M059J (cell line): ENCODE results near the gene HOXC4. TPM values are rescaled to one million over a fixed set of nuclear protein-coding genes. Genes with fewer than 3 reads are reported as not detected.

Experiments used
- DNase-seq: peaks from one replicate; pipeline ENCODE4 v3.0.0-alpha.2; 2012; ENCODE audit warnings: low read depth
- total RNA-seq: library from RNA; depleted of rRNA; stranded (reverse); fragments of >200 nt; shearing (Covaris generic); gene quantifications from 2 replicates; pipeline ENCODE4 v1.2.3, GENCODE V29; 2014

Gene HOXC4
- total RNA-seq, 1 experiment from 2014 or later, result 1.9 TPM

DNA sequence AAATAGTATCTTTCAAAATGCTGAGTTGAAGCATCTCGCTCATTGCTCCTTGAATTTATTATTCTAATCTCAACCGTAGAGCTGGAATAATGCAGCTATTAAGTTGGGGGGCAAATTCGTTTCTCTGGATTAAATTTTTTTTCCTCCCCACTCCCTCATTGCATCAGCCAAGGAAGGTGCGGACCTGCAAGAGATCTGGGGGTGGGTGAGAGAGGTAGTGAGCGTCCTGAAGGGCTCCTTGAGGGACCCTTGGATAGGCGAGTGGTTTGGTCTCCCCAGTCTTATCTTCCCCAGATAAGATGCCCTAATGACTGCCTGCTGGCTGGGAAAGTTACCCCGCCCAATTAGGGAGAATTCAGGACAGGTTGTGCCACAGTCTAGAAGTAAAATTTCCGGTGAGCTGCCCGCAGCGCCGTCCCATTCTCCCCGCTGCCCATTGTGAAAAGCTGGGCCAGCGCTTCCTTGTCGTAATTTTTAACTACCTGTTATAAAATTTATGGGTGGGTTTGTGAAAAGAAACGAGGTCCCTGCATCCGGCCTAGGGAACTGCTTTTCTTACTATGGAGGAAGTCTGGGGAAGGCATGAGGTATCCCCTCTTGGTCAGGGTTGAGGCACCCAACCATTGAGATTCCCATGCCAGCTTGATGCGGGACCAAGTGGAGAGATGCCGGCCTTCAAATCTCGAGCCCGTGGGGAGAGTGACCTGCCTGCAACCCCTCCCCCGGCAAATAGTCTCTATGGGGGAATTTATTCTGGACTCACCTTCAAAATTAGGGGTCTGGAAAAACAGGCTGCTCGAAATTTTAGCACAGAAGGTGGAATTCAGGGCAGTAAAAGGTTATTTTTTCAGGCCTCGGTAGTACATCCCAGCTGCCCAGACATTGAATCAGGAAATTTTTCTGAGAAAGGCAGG, 38.4 kb upstream of the HOXC4 start:
- DNase-seq, result no peak

GRCh38 chr12:54016051-54016450, 37.6 kb upstream of the HOXC4 start:
- no peak for DNase-seq

- peak; percentile 92 for DNase-seq
Observed at GRCh38 chr12:54016478-54016964, 37.1 kb upstream of the HOXC4 start.

DNA sequence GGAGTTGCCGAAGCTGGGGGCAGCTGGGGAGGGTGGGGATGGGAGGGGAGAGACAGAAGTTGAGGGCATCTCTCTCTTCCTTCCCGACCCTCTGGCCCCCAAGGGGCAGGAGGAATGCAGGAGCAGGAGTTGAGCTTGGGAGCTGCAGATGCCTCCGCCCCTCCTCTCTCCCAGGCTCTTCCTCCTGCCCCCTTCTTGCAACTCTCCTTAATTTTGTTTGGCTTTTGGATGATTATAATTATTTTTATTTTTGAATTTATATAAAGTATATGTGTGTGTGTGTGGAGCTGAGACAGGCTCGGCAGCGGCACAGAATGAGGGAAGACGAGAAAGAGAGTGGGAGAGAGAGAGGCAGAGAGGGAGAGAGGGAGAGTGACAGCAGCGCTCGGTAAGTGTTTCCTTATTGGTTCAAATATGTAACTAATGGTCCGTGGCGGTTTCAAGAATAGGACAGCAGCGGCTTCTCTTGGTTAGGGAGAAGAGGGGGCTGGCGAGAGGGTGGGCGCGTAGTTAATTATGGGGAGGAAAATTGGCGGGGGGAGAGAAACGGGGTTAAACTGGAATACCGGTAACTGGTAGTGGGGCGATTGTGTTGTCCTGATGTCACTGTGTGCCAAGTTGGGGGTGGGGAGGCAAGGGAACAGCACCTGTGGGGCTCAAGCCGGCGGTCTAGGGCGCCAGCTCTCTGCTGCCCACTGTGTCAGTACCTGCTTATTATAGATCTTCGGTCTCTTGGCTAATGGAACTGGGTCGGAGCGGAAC, 36.4 kb upstream of the HOXC4 start:
- peak; percentile 76 for DNase-seq

GRCh38 chr12:54017878-54018467, 35.7 kb upstream of the HOXC4 start:
- DNase-seq, result peak; percentile 95

GRCh38 chr12:54018468-54018984, 35.1 kb upstream of the HOXC4 start:
- peak; percentile 74 for DNase-seq

- peak; percentile 55 for DNase-seq
Observed at GRCh38 chr12:54019091-54019811, 34.4 kb upstream of the HOXC4 start.

DNA sequence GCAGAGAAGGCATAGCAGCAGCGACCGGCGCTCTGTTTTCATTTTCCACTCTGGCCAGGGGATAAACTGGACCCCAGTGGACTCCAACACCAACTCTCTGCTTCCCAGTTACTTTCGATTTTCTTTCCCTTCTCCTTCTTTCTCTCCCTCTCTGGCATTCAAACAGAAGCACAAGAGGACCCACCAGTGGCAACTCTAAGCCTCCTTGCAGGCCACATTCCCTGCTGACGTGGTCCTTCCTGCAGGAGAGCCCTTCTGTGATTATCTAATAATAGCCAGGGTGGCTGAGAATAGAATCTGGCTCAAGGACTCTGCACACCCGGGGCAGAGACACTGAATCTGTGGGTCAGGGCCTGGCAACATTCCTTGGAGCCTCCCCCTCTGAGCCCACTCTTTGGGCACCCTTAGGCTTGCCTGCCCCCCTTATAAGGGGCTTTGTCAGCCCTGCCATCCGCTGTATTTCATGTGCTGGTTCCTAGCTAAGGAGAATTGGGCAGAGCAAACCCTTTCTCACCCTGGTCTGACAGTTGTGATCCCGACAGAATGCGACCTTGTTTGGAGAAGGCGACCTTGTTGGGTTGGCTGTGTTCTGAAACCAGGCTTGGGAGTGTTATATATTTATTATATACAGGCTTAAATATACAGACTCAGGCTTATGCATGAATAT, 33.6 kb upstream of the HOXC4 start:
- DNase-seq, result peak; percentile 66

GRCh38 chr12:54020591-54021405, 32.8 kb upstream of the HOXC4 start:
- DNase-seq, result no peak

GRCh38 chr12:54021432-54022013, 32.1 kb upstream of the HOXC4 start:
- DNase-seq, result no peak

DNA sequence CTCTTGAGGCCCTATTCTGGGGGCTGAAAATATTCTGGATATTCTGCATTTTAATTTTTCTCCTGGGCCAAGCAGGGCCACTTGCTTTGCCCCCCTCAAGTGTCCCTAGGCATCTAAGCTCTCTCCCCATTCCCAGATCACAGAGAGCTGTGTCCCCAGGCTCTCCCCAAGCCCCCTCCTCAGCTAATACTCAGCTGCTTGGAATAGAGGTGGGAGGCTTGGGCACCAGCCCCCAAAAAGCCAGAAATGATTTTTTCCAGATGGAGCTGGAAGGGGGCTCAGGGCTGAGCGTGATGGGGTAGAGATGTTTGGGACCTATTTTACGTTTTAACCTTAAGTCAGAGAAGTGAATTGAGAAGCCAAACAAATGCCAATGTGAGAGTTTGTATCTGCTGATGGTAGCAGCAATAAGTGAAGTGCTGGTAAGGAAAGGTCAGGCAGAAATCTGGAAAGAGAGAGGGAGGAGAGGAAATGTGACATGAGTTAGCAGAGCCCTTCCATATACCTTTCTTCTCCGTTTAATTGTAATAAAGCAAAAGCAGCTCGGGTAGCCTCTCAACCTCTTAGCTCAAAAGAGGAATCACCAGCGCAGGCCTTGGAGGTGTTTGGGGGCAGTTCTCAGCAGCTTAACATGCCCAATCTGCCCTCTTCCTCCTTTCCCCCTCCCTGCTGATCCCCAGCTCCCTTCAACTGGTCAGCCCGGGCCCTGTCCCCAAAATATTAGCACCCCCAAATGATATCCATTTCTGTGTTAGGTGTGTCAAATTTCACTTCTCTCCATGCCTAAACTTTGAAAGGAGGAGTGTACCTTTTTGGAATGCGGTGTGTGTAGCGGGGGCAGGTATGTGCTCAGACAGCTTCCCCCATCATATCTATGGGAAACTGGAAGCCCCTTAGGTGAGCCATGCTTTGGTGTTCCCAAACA, 30.4 kb upstream of the HOXC4 start:
- no peak for DNase-seq

- DNase-seq, result no peak
Observed at GRCh38 chr12:54024127-54024526, 29.5 kb upstream of the HOXC4 start.

DNA sequence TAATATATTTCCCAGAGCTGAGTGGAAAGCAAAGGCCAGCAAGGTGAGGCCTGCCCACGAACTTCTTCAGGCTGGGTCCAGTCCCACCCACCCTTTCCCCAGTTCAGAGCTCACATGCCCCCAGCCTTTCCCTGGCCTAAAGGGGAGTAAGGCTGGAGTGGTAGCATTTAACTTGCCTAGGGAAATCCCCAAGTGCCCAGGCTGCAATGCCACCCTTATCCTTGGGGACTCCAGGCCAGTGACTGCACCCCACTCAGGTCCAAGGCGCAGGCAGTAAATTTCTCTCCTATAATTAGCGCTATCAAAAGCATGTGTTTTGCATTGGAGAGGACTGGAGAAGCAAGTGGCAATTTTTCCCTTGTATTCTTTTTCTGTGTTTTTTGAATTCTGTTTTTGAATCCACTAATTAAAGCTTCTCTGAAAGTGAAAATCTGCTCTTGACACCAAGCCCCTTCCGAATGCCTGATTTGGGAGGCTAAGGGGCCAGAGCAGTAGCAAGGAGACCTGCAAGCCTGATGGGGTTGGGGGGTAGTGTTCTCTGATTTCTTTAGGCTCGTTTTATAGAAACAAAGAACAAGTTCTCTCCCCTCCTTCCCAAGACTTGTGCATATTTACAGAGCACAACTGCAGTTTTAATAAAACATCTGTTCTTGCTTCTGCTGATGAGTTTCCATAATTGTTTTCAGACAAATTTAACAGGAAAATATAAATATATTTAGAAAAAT, 28.9 kb upstream of the HOXC4 start:
- no peak for DNase-seq

DNA sequence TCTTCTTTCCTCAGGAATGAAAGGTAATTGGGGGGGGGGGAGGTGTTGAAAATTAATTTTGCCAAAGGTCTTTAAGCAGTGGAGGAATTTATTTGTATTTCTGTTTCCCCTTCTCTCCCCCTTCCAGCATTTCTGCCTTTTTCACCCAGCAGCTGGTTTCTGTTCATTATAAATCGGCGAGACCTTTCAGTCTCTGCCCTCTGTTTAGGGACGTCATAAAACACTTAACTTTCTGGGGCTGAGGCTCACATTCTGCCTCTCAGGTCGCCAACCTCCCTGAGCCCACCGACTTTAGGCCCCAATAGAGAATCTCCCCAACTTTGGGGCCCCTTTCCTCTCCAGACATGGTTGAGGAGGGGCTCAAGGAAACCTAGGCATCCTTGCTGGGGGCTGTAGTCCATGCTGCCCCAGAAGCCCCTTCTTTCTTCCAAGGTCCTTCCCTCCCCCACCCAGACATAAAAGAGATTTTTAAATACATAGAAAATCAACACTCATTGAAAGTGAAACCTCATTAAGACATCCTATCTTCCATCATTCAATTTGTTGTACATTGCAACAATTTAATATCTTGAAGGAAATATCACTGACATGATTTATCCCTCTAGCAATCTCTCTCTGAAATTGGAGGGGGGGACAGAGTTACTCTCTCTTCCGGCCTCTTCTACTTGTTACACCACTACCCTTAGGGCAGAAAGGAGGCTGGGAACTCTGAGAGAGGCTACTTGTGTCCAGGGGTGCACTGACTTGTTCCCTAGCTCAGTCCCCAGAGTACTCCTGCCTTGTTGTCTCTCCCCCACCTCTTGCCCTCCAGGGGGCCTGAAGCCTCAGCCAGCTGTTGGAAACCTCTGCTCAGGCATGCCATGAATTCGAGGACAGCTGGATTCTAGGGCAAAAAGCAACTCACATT, 27.9 kb upstream of the HOXC4 start:
- no peak for DNase-seq

- no peak for DNase-seq
Observed at GRCh38 chr12:54026640-54027441, 26.8 kb upstream of the HOXC4 start.

DNA sequence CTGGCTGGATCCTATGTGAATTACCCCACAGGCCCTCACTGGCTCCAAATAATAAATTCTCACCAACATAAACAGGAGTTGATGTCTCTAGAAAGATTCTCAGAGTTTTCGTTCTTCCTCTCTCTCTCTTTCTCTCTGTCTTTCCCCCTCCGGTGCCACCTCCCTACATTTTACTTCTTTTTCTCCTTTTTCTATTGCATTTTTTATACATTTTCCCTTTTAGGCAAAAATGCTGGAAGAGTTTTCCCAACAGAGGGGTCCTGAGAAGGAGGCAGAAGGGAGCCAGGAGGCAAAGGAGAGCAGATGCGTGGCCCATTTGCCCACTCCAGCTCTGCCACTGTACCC, 26.2 kb upstream of the HOXC4 start:
- DNase-seq, result no peak
